Cerebellar nuclear complex (tissue), 1 donor: ENCODE data around the gene ABHD8.

ENCODE experiments used
- DNase-seq, 2 experiments: peaks; one replicate each; lab custom pipeline; 2025; lab: John Stamatoyannopoulos, UW

ABHD8 gene

GRCh38 chr19:17303167-17303939 lies at the start of gene ABHD8:
Gene ABHD8 (minus strand): TSS chr19:17303425. CDS start chr19:17301616, 1,809 bp downstream.
- DNase-seq, result peak; percentile 60 to 95

GRCh38 chr19:17352608-17353280 lies 49.5 kb upstream of the ABHD8 start:
- DNase-seq, result no peak

GRCh38 chr19:17351815-17352435 lies 48.7 kb upstream of the ABHD8 start:
- DNase-seq, result no peak

GRCh38 chr19:17348700-17349099 lies 45.5 kb upstream of the ABHD8 start:
- no peak for DNase-seq

GRCh38 chr19:17347877-17348276 lies 44.7 kb upstream of the ABHD8 start:
- no peak for DNase-seq

- no peak for DNase-seq
These were observed 44.1 kb upstream of the ABHD8 start for GRCh38 chr19:17347361-17347760.

- DNase-seq, result no peak
These were observed 43.0 kb upstream of the ABHD8 start for GRCh38 chr19:17346109-17346671.

GRCh38 chr19:17341845-17342244 lies 38.6 kb upstream of the ABHD8 start:
- no peak for DNase-seq

GRCh38 chr19:17341386-17341785 lies 38.2 kb upstream of the ABHD8 start:
- no peak for DNase-seq

- no peak for DNase-seq
These were observed 37.7 kb upstream of the ABHD8 start for GRCh38 chr19:17340871-17341357.

GRCh38 chr19:17340302-17340870 lies 37.2 kb upstream of the ABHD8 start:
- DNase-seq, result no peak

GRCh38 chr19:17339088-17339741 lies 36.0 kb upstream of the ABHD8 start:
- no peak for DNase-seq

GRCh38 chr19:17338433-17339078 lies 35.3 kb upstream of the ABHD8 start:
- no peak for DNase-seq

GRCh38 chr19:17337675-17338432 lies 34.6 kb upstream of the ABHD8 start:
- DNase-seq, result no peak

- peak; percentile 95 to 97 for DNase-seq
These were observed 33.8 kb upstream of the ABHD8 start, which contains the start of gene GTPBP3 for GRCh38 chr19:17336872-17337674. Gene GTPBP3 (plus strand): TSS chr19:17337553. CDS start chr19:17337612, 59 bp downstream.

- DNase-seq, result no peak
These were observed 32.4 kb upstream of the ABHD8 start for GRCh38 chr19:17335575-17335974.

GRCh38 chr19:17334414-17335409 lies 31.5 kb upstream of the ABHD8 start, which contains the start of gene ANO8:
Gene ANO8 (minus strand): TSS chr19:17334855. CDS start chr19:17334670, 185 bp downstream.
- peak; percentile 47 to 93 for DNase-seq
